Left ventricle myocardium inferior (tissue), 1 donor: Measurements from ENCODE around the gene HIP1. TPM values are rescaled to one million over a fixed set of nuclear protein-coding genes. Genes with fewer than 3 reads are reported as not detected.
A peak's percentile ranks its signal among the peaks of the same experiment; 100 is the strongest.

Experiments
- DNase-seq: peaks from one replicate; pipeline ENCODE4 v3.0.0-alpha.2; 2020
- H3K27ac ChIP-seq: fragments of 200-600 bp; replicated peaks from 2 replicates; pipeline ENCODE4 v1.8.0; 2021
- H3K27me3 ChIP-seq: fragments of 200-600 bp; 2 replicates; pipeline ENCODE4 v1.8.0; 2021; ENCODE audit warnings: low read depth
- H3K36me3 ChIP-seq: fragments of 200-600 bp; 2 replicates; pipeline ENCODE4 v1.8.0; 2021
- H3K4me1 ChIP-seq: fragments of 200-600 bp; 2 replicates; pipeline ENCODE4 v1.8.0; 2021
- H3K4me3 ChIP-seq: fragments of 200-600 bp; 2 replicates; pipeline ENCODE4 v1.8.0; 2021; ENCODE audit warnings: mild to moderate bottlenecking, moderate library complexity
- H3K9me3 ChIP-seq: fragments of 200-600 bp; replicated peaks from 2 replicates; pipeline ENCODE4 v1.8.0; 2021
- intact Hi-C: fragments of 100-400 bp; cut with micrococcal nuclease; formaldehyde crosslinking; loops from one replicate; pipeline ENCODE4 v1.11.0; 2022
- total RNA-seq: library from RNA; stranded (reverse); fragmentation: NEBNext Ultra II Directional; extraction: Animal tissue kit (Norgen Biotek cat#: 25700); gene quantifications from one replicate; pipeline ENCODE4 v1.2.1, GENCODE V29; 2021
- TF ChIP-seq, protein P1 (sequence below): fragments of 200-600 bp; IDR thresholded peaks from 2 replicates; pipeline ENCODE4 v1.8.0; 2021; ENCODE audit warnings: antibody characterized with exemption, mild to moderate bottlenecking, borderline replicate concordance
- donor health status: DM: no; HTN: yes; CAD: no; lungs with severe emphysema.

The HIP1 gene
- total RNA-seq, 1 donor from 2014 or later: 14.5 TPM

GRCh38 chr7:75621124-75621523 is 117.6 kb downstream of the HIP1 start:
- H3K36me3 ChIP-seq: no peaks in the 10 kb centered on the region
- no peak overlapping the region for H3K27ac ChIP-seq
- H3K4me3 ChIP-seq: no peak overlapping the region
- TF ChIP-seq, protein P1, sequence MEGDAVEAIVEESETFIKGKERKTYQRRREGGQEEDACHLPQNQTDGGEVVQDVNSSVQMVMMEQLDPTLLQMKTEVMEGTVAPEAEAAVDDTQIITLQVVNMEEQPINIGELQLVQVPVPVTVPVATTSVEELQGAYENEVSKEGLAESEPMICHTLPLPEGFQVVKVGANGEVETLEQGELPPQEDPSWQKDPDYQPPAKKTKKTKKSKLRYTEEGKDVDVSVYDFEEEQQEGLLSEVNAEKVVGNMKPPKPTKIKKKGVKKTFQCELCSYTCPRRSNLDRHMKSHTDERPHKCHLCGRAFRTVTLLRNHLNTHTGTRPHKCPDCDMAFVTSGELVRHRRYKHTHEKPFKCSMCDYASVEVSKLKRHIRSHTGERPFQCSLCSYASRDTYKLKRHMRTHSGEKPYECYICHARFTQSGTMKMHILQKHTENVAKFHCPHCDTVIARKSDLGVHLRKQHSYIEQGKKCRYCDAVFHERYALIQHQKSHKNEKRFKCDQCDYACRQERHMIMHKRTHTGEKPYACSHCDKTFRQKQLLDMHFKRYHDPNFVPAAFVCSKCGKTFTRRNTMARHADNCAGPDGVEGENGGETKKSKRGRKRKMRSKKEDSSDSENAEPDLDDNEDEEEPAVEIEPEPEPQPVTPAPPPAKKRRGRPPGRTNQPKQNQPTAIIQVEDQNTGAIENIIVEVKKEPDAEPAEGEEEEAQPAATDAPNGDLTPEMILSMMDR: no peak
- peaks cover 5% of the 10 kb centered on the region for H3K9me3 ChIP-seq
- intact Hi-C loops: no loop called here
- H3K4me1 ChIP-seq: peaks cover 29% of the 10 kb centered on the region
- H3K27me3 ChIP-seq: no peaks in the 10 kb centered on the region
- DNase-seq: no peak

GRCh38 chr7:75619636-75620035 is 119.1 kb downstream of the HIP1 start:
- intact Hi-C loops: no loop called here

GRCh38 chr7:75617634-75618234 is 121.0 kb downstream of the HIP1 start:
- peak; percentile 62 for DNase-seq
- H3K27ac ChIP-seq: peak overlapping the region; percentile 38
- no peaks in the 10 kb centered on the region for H3K27me3 ChIP-seq
- H3K9me3 ChIP-seq: no peaks in the 10 kb centered on the region
- no peak overlapping the region for H3K4me3 ChIP-seq
- peaks cover 12% of the 10 kb centered on the region for H3K4me1 ChIP-seq
- intact Hi-C loops: no loop called here
- H3K36me3 ChIP-seq: no peaks in the 10 kb centered on the region
- TF ChIP-seq, protein P1: no peak

More at GRCh38 chr7:75619636-75620035, 119.1 kb downstream of the HIP1 start:
- Histone ChIP-seq H3K9me3 (no peaks in the 10 kb centered on the region), H3K36me3 (no peaks in the 10 kb centered on the region), H3K4me1 (peaks cover 29% of the 10 kb centered on the region), H3K27ac (no peak overlapping the region), H3K4me3 (no peak overlapping the region), H3K27me3 (no peaks in the 10 kb centered on the region)
- no peak for DNase-seq
- TF ChIP-seq, protein P1: no peak

- H3K27me3 ChIP-seq: no peaks in the 10 kb centered on the region
- TF ChIP-seq, protein P1: no peak
- no peaks in the 10 kb centered on the region for H3K36me3 ChIP-seq
- no peak overlapping the region for H3K27ac ChIP-seq
- H3K4me1 ChIP-seq: peaks cover 21% of the 10 kb centered on the region
- intact Hi-C loops: no loop called here
- no peak for DNase-seq
- H3K9me3 ChIP-seq: no peaks in the 10 kb centered on the region
- no peak overlapping the region for H3K4me3 ChIP-seq
Observed at GRCh38 chr7:75616421-75617167, 122.1 kb downstream of the HIP1 start.

GRCh38 chr7:75614401-75614800 is 124.3 kb downstream of the HIP1 start:
- Histone ChIP-seq H3K36me3 (no peaks in the 10 kb centered on the region), H3K27me3 (no peaks in the 10 kb centered on the region), H3K4me1 (peaks cover 18% of the 10 kb centered on the region), H3K4me3 (no peak overlapping the region), H3K27ac (no peak overlapping the region), H3K9me3 (no peaks in the 10 kb centered on the region)
- no peak for DNase-seq
- TF ChIP-seq, protein P1: no peak
- intact Hi-C loops: no loop called here
